COLO829 (cell line): ENCODE measurements around the gene LDLRAD1.
A peak's percentile ranks its signal among the peaks of the same experiment; 100 is the strongest.
"Not testable (repeated sequence)": the region's sequence is repeated elsewhere in the genome, so short reads cannot be mapped to it uniquely, and the experiment has no call there.

Experiments used
- DNase-seq: peaks from one replicate; pipeline ENCODE4 v3.0.0; 2012; ENCODE audit warnings: low spot score

LDLRAD1 gene

GRCh38 chr1:54017979-54018378, at the start of gene LDLRAD1:
LDLRAD1 (minus strand) TSS chr1:54018186; CDS start chr1:54018112, 74 bp downstream.
- DNase-seq, result no peak

GRCh38 chr1:54064299-54064698, 46.3 kb upstream of the LDLRAD1 start:
- no peak for DNase-seq

GRCh38 chr1:54054438-54054749, 36.4 kb upstream of the LDLRAD1 start:
- DNase-seq, result no peak

- no peak for DNase-seq
These were observed 35.9 kb upstream of the LDLRAD1 start for GRCh38 chr1:54053745-54054437.

- DNase-seq, result peak; percentile 95
These were observed 35.2 kb upstream of the LDLRAD1 start, which contains the start of the genes TCEANC2 and TMEM59 for GRCh38 chr1:54052934-54053744. TCEANC2 (plus strand) TSS chr1:54053608; CDS start chr1:54054423, 815 bp downstream. TMEM59 (minus strand) TSS chr1:54053204; CDS start chr1:54053188, 16 bp downstream.

- no peak for DNase-seq
These were observed 34.5 kb upstream of the LDLRAD1 start for GRCh38 chr1:54052431-54052933.

- DNase-seq, result no peak
These were observed 34.0 kb upstream of the LDLRAD1 start for GRCh38 chr1:54051933-54052430.

- DNase-seq, result not testable (repeated sequence)
These were observed 32.4 kb upstream of the LDLRAD1 start for GRCh38 chr1:54050435-54050834.

- no peak for DNase-seq
These were observed 29.7 kb upstream of the LDLRAD1 start for GRCh38 chr1:54047384-54048305.

GRCh38 chr1:54046671-54047383, 28.8 kb upstream of the LDLRAD1 start:
- no peak for DNase-seq

- DNase-seq, result no peak
These were observed 27.5 kb upstream of the LDLRAD1 start for GRCh38 chr1:54045496-54045895.

GRCh38 chr1:54041806-54042205, 23.8 kb upstream of the LDLRAD1 start:
- no peak for DNase-seq

- DNase-seq, result no peak
These were observed 19.5 kb upstream of the LDLRAD1 start for GRCh38 chr1:54037476-54037875.

- peak; percentile 90 for DNase-seq
These were observed 10.6 kb upstream of the LDLRAD1 start for GRCh38 chr1:54028306-54029251.

GRCh38 chr1:54027848-54028247, 9.9 kb upstream of the LDLRAD1 start:
- DNase-seq, result no peak

GRCh38 chr1:54024811-54025210, 6.8 kb upstream of the LDLRAD1 start:
- DNase-seq, result not testable (repeated sequence)

GRCh38 chr1:54024358-54024757, 6.4 kb upstream of the LDLRAD1 start:
- no peak for DNase-seq

GRCh38 chr1:54019562-54020176, 1.7 kb upstream of the LDLRAD1 start:
- DNase-seq, result not testable (repeated sequence)

GRCh38 chr1:54018635-54019034, 649 bp upstream of the LDLRAD1 start:
- DNase-seq, result no peak
